ENCODE data around the gene ZNF117. TPM values are rescaled to one million over a fixed set of nuclear protein-coding genes. Genes with fewer than 3 reads are reported as not detected.
"Not testable (repeated sequence)": the region's sequence is repeated elsewhere in the genome, so short reads cannot be mapped to it uniquely, and the experiment has no call there.

ZNF117 gene
- total RNA-seq: 3.3 and 3.5 TPM in 2 replicates

GRCh38 chr7:64990936-64991335 is at the start of gene ZNF117:
ZNF117 (minus strand) TSS chr7:64991036.
- DNase-seq (ENCODE audit: low spot score): no peak
- intact Hi-C loops (cut with micrococcal nuclease): no loop called here
- H3K9me3 Mint-ChIP-seq: peaks cover 81% of the 10 kb centered on the region

GRCh38 chr7:65038767-65039166 is 47.9 kb upstream of the ZNF117 start:
- not testable (repeated sequence) for H3K9me3 Mint-ChIP-seq

More at GRCh38 chr7:64990936-64991335, at the start of gene ZNF117:
- Mint-ChIP-seq H3K4me3 (ENCODE audit: low read depth) (no peak within 1 kb of the TSS), H3K27me3 (ENCODE audit: low read depth) (no peaks in the 10 kb centered on the region), H3K4me1 (ENCODE audit: low read depth) (no peaks in the 10 kb centered on the region), H3K36me3 (ENCODE audit: low read depth) (peaks cover 23% of the 10 kb centered on the region), H3K27ac (no peak within 1 kb of the TSS)

GRCh38 chr7:65037740-65038688 is 47.2 kb upstream of the ZNF117 start:
- intact Hi-C loops (cut with micrococcal nuclease): loop anchor here (1.0 to 10.0 kb wide), 6 partner anchors 32 to 475 kb away; partner anchors contain the start of genes ERV3-1, ZNF107, ZNF138 and ZNF273
- Mint-ChIP-seq H3K27me3 (ENCODE audit: low read depth) (no peaks in the 10 kb centered on the region), H3K27ac (peak overlapping the region; percentile 70), H3K36me3 (ENCODE audit: low read depth) (peaks cover 3% of the 10 kb centered on the region), H3K4me3 (ENCODE audit: low read depth) (peak overlapping the region; percentile 74), H3K9me3 (no peaks in the 10 kb centered on the region), H3K4me1 (ENCODE audit: low read depth) (peaks cover 16% of the 10 kb centered on the region)
- peak; percentile 85 for DNase-seq (ENCODE audit: low spot score)

More at GRCh38 chr7:65038767-65039166, 47.9 kb upstream of the ZNF117 start:
- intact Hi-C loops (cut with micrococcal nuclease): loop anchor here (1.0 to 10.0 kb wide), 6 partner anchors 32 to 476 kb away; partner anchors contain the start of genes ERV3-1, ZNF107, ZNF138 and ZNF273
- H3K27me3 Mint-ChIP-seq (ENCODE audit: low read depth); H3K36me3 Mint-ChIP-seq (ENCODE audit: low read depth): not testable (repeated sequence)
- DNase-seq (ENCODE audit: low spot score): peak; percentile 26
- Mint-ChIP-seq H3K4me3 (ENCODE audit: low read depth) (peak overlapping the region; percentile 79), H3K4me1 (ENCODE audit: low read depth) (peaks cover 16% of the 10 kb centered on the region), H3K27ac (peak overlapping the region; percentile 45)

GRCh38 chr7:65036526-65036925 is 45.7 kb upstream of the ZNF117 start:
- peaks cover 16% of the 10 kb centered on the region for H3K4me1 Mint-ChIP-seq (ENCODE audit: low read depth)
- not testable (repeated sequence) for H3K36me3 Mint-ChIP-seq (ENCODE audit: low read depth); H3K27me3 Mint-ChIP-seq (ENCODE audit: low read depth); H3K9me3 Mint-ChIP-seq; DNase-seq (ENCODE audit: low spot score); H3K4me3 Mint-ChIP-seq (ENCODE audit: low read depth); H3K27ac Mint-ChIP-seq
- intact Hi-C loops (cut with micrococcal nuclease): loop anchor here (5.0 to 10.0 kb wide), 3 partner anchors 244 to 372 kb away; partner anchors contain the start of genes ZNF107, ZNF138 and ZNF92

- intact Hi-C loops (cut with micrococcal nuclease): loop anchor here (5.0 to 10.0 kb wide), 3 partner anchors 243 to 371 kb away; partner anchors contain the start of genes ZNF107, ZNF138 and ZNF92
- H3K27me3 Mint-ChIP-seq (ENCODE audit: low read depth); H3K36me3 Mint-ChIP-seq (ENCODE audit: low read depth); H3K27ac Mint-ChIP-seq; H3K9me3 Mint-ChIP-seq; DNase-seq (ENCODE audit: low spot score); H3K4me3 Mint-ChIP-seq (ENCODE audit: low read depth): not testable (repeated sequence)
- H3K4me1 Mint-ChIP-seq (ENCODE audit: low read depth): peaks cover 16% of the 10 kb centered on the region
Observed at GRCh38 chr7:65035469-65035868, 44.6 kb upstream of the ZNF117 start.

- not testable (repeated sequence) for H3K27me3 Mint-ChIP-seq (ENCODE audit: low read depth); H3K27ac Mint-ChIP-seq; H3K36me3 Mint-ChIP-seq (ENCODE audit: low read depth); H3K4me3 Mint-ChIP-seq (ENCODE audit: low read depth); H3K4me1 Mint-ChIP-seq (ENCODE audit: low read depth); DNase-seq (ENCODE audit: low spot score); H3K9me3 Mint-ChIP-seq
- intact Hi-C loops (cut with micrococcal nuclease): loop anchor here (10.0 kb wide), 1 partner anchor 369 kb away; the partner anchor contains the start of gene ZNF107
Observed at GRCh38 chr7:65034120-65034782, 43.4 kb upstream of the ZNF117 start.

GRCh38 chr7:65033391-65033790 is 42.6 kb upstream of the ZNF117 start:
- H3K27ac Mint-ChIP-seq; H3K27me3 Mint-ChIP-seq (ENCODE audit: low read depth); H3K9me3 Mint-ChIP-seq; H3K36me3 Mint-ChIP-seq (ENCODE audit: low read depth); H3K4me3 Mint-ChIP-seq (ENCODE audit: low read depth); H3K4me1 Mint-ChIP-seq (ENCODE audit: low read depth); DNase-seq (ENCODE audit: low spot score): not testable (repeated sequence)
- intact Hi-C loops (cut with micrococcal nuclease): loop anchor here (10.0 kb wide), 1 partner anchor 369 kb away; the partner anchor contains the start of gene ZNF107

GRCh38 chr7:65025023-65025422 is 34.2 kb upstream of the ZNF117 start:
- H3K27me3 Mint-ChIP-seq (ENCODE audit: low read depth); DNase-seq (ENCODE audit: low spot score); H3K4me3 Mint-ChIP-seq (ENCODE audit: low read depth); H3K36me3 Mint-ChIP-seq (ENCODE audit: low read depth); H3K9me3 Mint-ChIP-seq; H3K4me1 Mint-ChIP-seq (ENCODE audit: low read depth); H3K27ac Mint-ChIP-seq; intact Hi-C loops (cut with micrococcal nuclease): not testable (repeated sequence)

- H3K4me3 Mint-ChIP-seq (ENCODE audit: low read depth); H3K36me3 Mint-ChIP-seq (ENCODE audit: low read depth); H3K27me3 Mint-ChIP-seq (ENCODE audit: low read depth); H3K9me3 Mint-ChIP-seq; H3K27ac Mint-ChIP-seq; intact Hi-C loops (cut with micrococcal nuclease); DNase-seq (ENCODE audit: low spot score); H3K4me1 Mint-ChIP-seq (ENCODE audit: low read depth): not testable (repeated sequence)
Observed at GRCh38 chr7:65020978-65021377, 30.1 kb upstream of the ZNF117 start.

- H3K27ac Mint-ChIP-seq; DNase-seq (ENCODE audit: low spot score); H3K4me3 Mint-ChIP-seq (ENCODE audit: low read depth); intact Hi-C loops (cut with micrococcal nuclease); H3K27me3 Mint-ChIP-seq (ENCODE audit: low read depth); H3K9me3 Mint-ChIP-seq: not testable (repeated sequence)
- Mint-ChIP-seq H3K36me3 (ENCODE audit: low read depth) (peaks cover 12% of the 10 kb centered on the region), H3K4me1 (ENCODE audit: low read depth) (peaks cover 17% of the 10 kb centered on the region)
Observed at GRCh38 chr7:65009881-65010280, 19.0 kb upstream of the ZNF117 start.

GRCh38 chr7:65009394-65009793 is 18.6 kb upstream of the ZNF117 start:
- DNase-seq (ENCODE audit: low spot score); H3K4me3 Mint-ChIP-seq (ENCODE audit: low read depth); H3K27me3 Mint-ChIP-seq (ENCODE audit: low read depth); H3K9me3 Mint-ChIP-seq; H3K27ac Mint-ChIP-seq; intact Hi-C loops (cut with micrococcal nuclease): not testable (repeated sequence)
- Mint-ChIP-seq H3K36me3 (ENCODE audit: low read depth) (peaks cover 17% of the 10 kb centered on the region), H3K4me1 (ENCODE audit: low read depth) (peaks cover 22% of the 10 kb centered on the region)

GRCh38 chr7:65007036-65007435 is 16.2 kb upstream of the ZNF117 start:
- intact Hi-C loops (cut with micrococcal nuclease): loop anchor here (2.0 kb wide), 1 partner anchor 74 kb away; no protein-coding TSS in a partner anchor
- peak overlapping the region; percentile 94 for H3K4me3 Mint-ChIP-seq (ENCODE audit: low read depth)

More at GRCh38 chr7:65007036-65007435, 16.2 kb upstream of the ZNF117 start:
- not testable (repeated sequence) for H3K27me3 Mint-ChIP-seq (ENCODE audit: low read depth); DNase-seq (ENCODE audit: low spot score)
- Mint-ChIP-seq H3K9me3 (peaks cover 24% of the 10 kb centered on the region), H3K36me3 (ENCODE audit: low read depth) (peaks cover 39% of the 10 kb centered on the region), H3K4me1 (ENCODE audit: low read depth) (peaks cover 22% of the 10 kb centered on the region), H3K27ac (peak overlapping the region; percentile 66)
